Renal cortical epithelial cell (primary cell): ENCODE data around the gene SDCCAG8. TPM values are rescaled to one million over a fixed set of nuclear protein-coding genes. Genes with fewer than 3 reads are reported as not detected.

Source experiments
- DNase-seq: peaks from one replicate; pipeline ENCODE4 v3.0.0-alpha.2; 2011; ENCODE audit warnings: low read depth
- total RNA-seq: library from RNA; depleted of rRNA; stranded (reverse); fragments of >200 nt; gene quantifications from 2 replicates; pipeline ENCODE4 v1.2.3, GENCODE V29; 2014

SDCCAG8 gene
- total RNA-seq, 1 donor from 2014 or later = 51.5 TPM

GRCh38 chr1:243390162-243390791 is 134.4 kb downstream of the SDCCAG8 start:
- DNase-seq = no peak

DNA sequence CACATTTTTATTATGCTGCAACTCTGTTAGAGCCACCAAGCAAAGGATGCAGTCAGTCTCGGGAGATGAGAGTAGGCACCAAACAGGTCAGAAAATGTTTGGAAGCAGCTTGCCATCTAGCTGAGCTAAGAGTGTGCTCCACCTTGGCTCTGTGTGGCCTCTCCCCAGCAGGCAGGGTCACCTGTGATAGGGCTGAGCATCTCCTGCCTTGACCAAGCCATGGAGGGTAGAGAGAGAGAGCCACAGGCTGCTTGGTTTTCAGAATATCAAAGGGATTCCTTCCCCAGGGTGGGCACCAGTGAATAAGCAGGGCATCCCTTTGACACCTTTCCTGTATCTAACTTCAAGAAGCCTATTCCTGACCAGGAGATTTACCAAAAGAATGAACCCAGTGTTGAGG is 135.5 kb downstream of the SDCCAG8 start:
- DNase-seq = no peak

GRCh38 chr1:243393096-243393495 is 137.3 kb downstream of the SDCCAG8 start:
- DNase-seq = no peak

DNA sequence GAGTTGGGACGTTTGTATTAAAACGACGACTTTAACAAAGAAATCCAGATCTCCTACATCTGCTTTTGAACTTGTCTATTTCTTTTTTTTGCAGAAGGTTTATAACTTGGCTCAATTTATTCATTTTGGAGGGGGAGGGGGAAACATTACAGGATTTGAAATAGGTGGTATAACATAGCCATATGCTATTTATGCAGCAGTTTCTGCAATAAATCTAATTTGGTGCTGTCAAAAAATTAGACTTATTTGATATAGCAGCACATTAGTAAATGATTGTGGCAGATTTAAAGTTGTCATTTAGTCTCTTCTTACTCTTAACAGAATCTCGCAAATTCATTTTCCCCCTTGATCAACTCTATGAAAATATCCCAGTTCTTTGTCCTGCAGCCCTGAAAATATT is 138.2 kb downstream of the SDCCAG8 start:
- DNase-seq = no peak

GRCh38 chr1:243394601-243395464 is 139.0 kb downstream of the SDCCAG8 start:
- DNase-seq = no peak

GRCh38 chr1:243396424-243396823 is 140.6 kb downstream of the SDCCAG8 start:
- no peak for DNase-seq

DNA sequence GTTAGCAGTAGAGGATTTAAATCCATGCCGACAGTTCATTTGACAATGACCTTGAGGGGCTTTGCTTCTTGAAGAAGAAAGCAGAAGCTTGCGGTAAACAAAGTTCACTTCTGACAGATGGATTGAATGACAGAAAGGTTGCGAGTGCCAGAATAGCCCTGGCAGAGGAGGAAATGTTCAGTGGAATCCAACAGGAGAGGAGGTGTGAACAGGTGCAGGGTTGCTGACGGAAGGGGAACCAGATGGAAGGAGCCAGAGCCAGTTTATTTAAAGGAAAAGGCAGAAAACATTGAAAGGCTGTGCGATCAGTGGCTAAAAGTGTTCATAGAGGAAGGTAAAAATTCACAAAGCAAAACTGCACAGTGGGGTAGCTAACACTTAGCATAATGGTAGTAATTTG is 141.0 kb downstream of the SDCCAG8 start:
- no peak for DNase-seq

GRCh38 chr1:243397613-243398321 is 141.9 kb downstream of the SDCCAG8 start:
- no peak for DNase-seq

- DNase-seq = no peak
These were observed 143.8 kb downstream of the SDCCAG8 start for GRCh38 chr1:243399561-243400155.

DNA sequence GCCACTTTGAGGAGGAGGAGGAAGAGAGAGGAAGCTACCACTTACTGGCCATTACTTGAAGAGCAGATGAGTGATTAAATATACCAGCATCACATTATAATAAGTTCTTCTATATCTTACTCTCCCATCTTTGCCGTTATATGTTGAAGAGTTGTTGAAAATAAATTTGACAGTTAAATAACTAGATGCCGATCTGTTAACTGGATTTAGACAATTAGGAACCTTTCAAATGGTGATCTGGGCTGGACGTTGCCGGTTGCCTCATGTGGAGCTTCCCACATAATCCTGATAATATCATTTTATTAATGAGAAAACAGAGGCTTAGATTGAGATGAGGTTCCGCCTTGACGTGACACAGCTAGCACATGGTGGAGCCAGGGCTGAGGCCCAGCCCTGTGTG is 147.0 kb downstream of the SDCCAG8 start:
- no peak for DNase-seq

DNA sequence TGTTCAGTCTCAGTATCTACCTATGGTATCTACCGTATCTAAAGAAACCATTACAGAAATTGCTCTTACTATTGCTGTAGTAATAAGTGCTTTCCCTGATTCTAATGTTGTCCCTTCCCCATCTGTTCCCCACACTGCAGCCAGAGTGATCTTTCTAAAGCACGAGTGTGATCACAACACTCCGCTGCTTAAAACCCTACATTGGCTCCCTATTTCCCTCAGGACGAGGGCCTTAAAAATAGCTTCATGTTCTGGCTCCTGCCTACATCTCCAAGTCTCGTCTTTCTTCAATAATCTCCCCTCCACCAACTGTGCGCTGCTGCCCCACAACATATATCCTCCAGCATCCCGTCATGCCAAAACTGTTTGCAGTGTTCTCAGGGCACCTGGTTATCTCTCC is 150.6 kb downstream of the SDCCAG8 start:
- no peak for DNase-seq

- peak; percentile 53 for DNase-seq
These were observed 151.6 kb downstream of the SDCCAG8 start for GRCh38 chr1:243407284-243408018.

DNA sequence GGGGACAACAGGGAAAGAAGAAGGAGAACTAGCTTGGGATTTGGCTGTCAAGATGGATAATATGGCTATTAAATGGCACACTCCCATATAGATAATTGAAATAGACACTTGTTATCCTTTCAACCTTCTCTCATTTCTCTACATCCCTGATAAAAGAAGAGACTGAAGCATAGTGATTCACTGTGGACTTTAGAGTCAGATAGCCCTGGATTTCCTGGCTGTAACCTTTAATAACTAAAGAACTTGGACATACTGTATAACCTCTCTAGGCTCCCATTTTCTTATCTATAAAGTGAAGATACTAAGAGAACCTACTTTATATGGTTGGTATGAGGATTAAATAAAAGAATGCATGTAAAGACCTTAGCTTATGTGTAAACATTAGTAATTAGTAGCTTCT is 152.6 kb downstream of the SDCCAG8 start:
- no peak for DNase-seq

DNA sequence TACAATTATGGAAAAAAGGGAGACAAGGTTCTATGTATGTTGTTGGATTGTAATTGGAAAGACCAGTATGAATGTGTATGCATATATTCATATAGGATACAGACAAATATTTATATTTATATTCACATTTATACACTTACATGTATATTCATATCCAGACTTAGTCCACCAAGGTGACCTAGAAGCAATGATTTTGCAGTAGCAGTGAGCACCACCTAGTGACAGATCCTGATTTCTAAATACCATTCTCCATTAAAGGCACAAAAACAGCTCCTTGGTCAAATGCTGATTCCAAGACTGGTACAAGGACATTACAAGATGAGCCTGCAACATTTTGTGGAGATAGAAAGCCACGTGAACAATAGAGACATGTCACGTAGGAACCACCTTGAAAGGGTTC is 153.4 kb downstream of the SDCCAG8 start:
- peak; percentile 26 for DNase-seq

DNA sequence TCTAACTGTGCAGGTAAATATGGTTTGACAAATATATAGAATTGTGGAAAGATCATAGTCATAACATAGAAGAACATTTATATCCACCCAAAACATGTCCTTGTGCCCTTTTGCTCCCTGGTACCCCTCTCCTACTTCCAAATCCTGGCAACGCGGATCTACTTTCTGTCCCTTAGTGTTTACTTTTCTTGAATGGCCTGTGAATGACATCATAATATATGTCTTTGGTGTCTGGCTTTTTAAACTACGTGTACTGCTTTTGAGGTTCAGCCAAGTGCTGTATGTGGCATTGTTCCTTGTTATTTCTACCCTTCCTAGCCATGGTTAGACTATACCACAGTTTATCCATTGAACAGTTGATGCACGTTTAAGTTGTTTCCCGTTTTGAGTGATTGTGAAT is 155.6 kb downstream of the SDCCAG8 start:
- no peak for DNase-seq

DNA sequence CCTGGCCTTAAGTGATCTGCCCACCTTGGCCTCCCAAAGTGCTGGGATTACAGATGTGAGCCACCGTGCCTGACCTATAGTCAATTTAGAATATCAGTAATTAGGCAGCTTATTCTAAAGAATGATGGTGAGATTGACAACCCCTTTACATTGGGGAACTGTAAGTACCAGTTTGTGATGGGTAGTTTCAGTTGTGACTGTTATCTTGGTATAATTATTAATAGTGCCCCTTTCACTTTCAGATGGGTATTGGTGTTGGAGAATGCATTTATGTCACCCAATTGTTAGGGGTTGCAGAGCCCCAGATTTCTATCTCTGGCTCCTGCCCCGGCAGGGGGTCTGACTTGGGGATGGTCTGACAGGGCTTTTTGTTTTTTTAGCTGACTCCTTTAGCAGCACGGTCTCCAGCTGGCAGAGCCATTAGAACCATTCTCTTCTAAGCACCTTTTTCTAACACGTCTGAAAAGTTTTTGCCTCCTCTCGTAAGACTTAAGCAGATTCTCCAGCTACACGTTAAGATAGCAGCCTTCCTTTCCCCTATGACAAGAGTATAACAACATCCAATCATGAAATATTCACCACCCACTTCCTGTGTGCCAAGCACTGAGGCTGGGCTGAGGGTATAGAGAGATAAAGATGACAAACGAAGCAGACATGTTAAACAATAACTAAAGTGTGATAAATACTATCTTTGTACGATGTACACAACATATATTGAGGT is 157.8 kb downstream of the SDCCAG8 start:
- no peak for DNase-seq

DNA sequence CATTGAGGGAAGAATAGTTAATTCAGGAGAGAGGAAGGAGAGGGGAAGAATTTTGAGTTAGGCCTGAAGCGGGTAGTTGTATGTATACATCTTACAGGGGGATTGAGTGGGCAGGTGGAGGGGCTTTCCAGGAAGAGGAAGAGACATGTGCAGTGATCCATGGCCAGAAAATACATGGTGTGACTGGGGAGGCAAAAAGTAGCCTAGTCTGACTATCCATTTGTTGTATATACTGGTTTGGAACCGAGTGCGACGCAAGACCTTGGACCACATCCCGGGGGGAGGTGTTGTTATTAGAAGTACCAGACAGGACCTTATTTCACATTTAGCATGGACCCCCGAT is 158.3 kb downstream of the SDCCAG8 start:
- DNase-seq = no peak

DNA sequence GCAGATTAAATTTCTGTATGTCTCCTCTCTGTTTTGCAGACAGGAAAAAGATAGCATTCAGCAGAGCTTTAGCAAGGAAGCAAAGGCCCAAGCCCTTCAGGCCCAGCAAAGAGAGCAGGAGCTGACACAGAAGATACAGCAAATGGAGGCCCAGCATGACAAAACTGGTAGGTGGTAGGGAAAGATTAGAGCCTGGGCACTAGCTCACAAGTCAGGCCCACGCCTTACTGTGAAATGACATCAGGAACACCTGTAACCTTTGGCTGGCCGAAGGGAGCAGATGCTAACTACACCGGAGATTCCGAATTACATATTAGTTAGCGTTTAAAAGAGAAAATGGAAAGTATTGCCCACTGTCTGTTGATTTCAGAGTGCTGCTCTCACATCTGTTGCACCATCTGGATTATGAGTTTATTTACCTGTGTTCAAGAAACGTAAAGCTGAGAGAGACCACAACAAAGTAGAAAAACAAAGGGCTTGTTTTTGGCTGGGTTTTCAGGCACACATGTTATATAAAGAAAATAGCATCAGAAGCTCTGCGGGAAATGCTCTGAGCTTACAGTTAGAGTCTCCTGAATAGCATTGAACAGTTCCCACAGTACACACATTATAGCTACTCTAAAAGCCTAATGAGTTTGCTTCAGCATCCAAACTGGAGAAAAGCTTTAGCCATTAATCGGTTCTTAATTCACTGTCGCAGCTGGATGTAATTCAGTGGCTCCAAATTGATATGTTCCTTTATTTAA is 160.0 kb downstream of the SDCCAG8 start:
- no peak for DNase-seq

- no peak for DNase-seq
These were observed 160.7 kb downstream of the SDCCAG8 start for GRCh38 chr1:243416495-243416894.
